ENCODE measurements around the gene RIMS4.

DNA sequence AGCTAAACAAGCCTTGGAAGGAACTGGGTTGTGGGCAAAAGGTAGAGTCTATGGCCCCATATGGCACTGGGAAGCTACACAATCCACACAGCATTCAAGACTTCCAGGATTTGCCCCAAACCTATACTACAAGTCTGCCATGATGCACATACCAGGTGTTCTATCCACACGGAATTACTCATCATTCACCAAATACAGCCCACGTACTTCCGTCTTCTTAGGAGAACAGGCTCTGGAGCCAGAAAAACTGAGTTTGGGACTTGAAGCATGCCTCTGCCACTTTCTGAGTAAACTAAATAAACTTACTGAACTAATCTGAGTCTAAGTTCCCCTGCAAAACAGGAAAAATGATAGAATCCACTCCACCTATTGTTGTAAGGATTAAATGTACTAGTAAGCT lies 28.6 kb downstream of the RIMS4 start:
- TF ChIP-seq POU5F1 (IDR thresholded peaks at IDR 0.05; ENCODE audit: low read depth, low read length) (no peak), GTF2F1 (IDR thresholded peaks at IDR 0.05; ENCODE audit: borderline replicate concordance, low read depth, low read length) (no peak), POLR2AphosphoS5 (IDR thresholded peaks at IDR 0.05; ENCODE audit: low read depth, low read length) (no peak), BACH1 (IDR thresholded peaks at IDR 0.05; ENCODE audit: low read length) (no peak), EZH2 (IDR thresholded peaks at IDR 0.05; ENCODE audit: low read depth, low read length, severe bottlenecking) (no peak)
- TF ChIP-seq, protein P1, sequence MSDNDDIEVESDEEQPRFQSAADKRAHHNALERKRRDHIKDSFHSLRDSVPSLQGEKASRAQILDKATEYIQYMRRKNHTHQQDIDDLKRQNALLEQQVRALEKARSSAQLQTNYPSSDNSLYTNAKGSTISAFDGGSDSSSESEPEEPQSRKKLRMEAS (IDR thresholded peaks at IDR 0.05), result no peak
- TF ChIP-seq, protein P2, sequence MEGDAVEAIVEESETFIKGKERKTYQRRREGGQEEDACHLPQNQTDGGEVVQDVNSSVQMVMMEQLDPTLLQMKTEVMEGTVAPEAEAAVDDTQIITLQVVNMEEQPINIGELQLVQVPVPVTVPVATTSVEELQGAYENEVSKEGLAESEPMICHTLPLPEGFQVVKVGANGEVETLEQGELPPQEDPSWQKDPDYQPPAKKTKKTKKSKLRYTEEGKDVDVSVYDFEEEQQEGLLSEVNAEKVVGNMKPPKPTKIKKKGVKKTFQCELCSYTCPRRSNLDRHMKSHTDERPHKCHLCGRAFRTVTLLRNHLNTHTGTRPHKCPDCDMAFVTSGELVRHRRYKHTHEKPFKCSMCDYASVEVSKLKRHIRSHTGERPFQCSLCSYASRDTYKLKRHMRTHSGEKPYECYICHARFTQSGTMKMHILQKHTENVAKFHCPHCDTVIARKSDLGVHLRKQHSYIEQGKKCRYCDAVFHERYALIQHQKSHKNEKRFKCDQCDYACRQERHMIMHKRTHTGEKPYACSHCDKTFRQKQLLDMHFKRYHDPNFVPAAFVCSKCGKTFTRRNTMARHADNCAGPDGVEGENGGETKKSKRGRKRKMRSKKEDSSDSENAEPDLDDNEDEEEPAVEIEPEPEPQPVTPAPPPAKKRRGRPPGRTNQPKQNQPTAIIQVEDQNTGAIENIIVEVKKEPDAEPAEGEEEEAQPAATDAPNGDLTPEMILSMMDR (IDR thresholded peaks at IDR 0.05; ENCODE audit: control extremely low read depth in 1 of 3, insufficient read depth in 1 of 3, low read depth in 1 of 3, low read length in 3 of 3), result no peak

Data from H1 (cell line).